ENCODE results near the gene SMIM22. TPM values are rescaled to one million over a fixed set of nuclear protein-coding genes. Genes with fewer than 3 reads are reported as not detected.

SMIM22 gene
- total and polyA plus RNA-seq, 2 of the 8 experiments (the other 6 are each of a cell fraction or from before 2014, with no cell fraction given) = not detected

- Histone ChIP-seq H2BK5ac (ENCODE audit: low read depth, low read length) (no peak overlapping the region), H3K56ac (replicated peaks; ENCODE audit: insufficient read length, low read depth, low read length) (no peak overlapping the region), H2BK15ac (ENCODE audit: low read length) (no peak overlapping the region), H3K9me3 (ENCODE audit: insufficient read depth in 2 of 2, low read depth in 1 of 2, low read length in 1 of 2) (no peaks in the 10 kb centered on the region), H4K8ac (ENCODE audit: extremely low read depth, insufficient read depth, low read length) (no peak overlapping the region), H4K5ac (ENCODE audit: insufficient read length, low read depth, low read length) (no peak overlapping the region), H3K4ac (replicated peaks; ENCODE audit: insufficient read length, low read depth, low read length) (no peak overlapping the region), H3K27ac (ENCODE audit: low read depth, low read length) (no peak overlapping the region), H2AK5ac (ENCODE audit: low read depth, low read length) (no peak overlapping the region; the same call in 1 of the 2 replicates), H3K27me3 (replicated peaks in 1 of 4; ENCODE audit: control insufficient read depth in 3 of 4, extremely low read depth in 1 of 4, insufficient read depth in 3 of 4, low read length in 3 of 4) (no peaks in the 10 kb centered on the region; a peak in 1 of 7 replicates), H4K91ac (replicated peaks; ENCODE audit: insufficient read length, low read length) (no peak overlapping the region), H3K23me2 (ENCODE audit: low read depth, low read length) (no peaks in the 10 kb centered on the region), H3K18ac (ENCODE audit: extremely low read depth, low read length) (no peak overlapping the region), H3K4me3 (ENCODE audit: extremely low read depth in 1 of 4, insufficient read depth in 2 of 4, low read depth in 3 of 4, low read length in 4 of 4) (no peak overlapping the region), H3K4me1 (replicated peaks in 1 of 4; ENCODE audit: control insufficient read depth in 3 of 4, insufficient read depth in 4 of 4, low read length in 3 of 4) (peaks cover 0 to 13% (median 4%) of the 10 kb centered on the region in 4 experiments; a peak in 5 of 7 replicates), H2BK120ac (replicated peaks; ENCODE audit: low read depth, low read length) (no peak overlapping the region), H2AFZ (ENCODE audit: low read length) (no peak overlapping the region), H3K23ac (ENCODE audit: insufficient read length) (no peak overlapping the region), H3K79me1 (ENCODE audit: low read depth, low read length) (no peaks in the 10 kb centered on the region), H3K14ac (ENCODE audit: insufficient read length) (no peak overlapping the region), H3K36me3 (ENCODE audit: control insufficient read depth in 2 of 4, insufficient read depth in 4 of 4, low read length in 3 of 4) (no peaks in the 10 kb centered on the region), H3K79me2 (ENCODE audit: control insufficient read depth in 1 of 2, insufficient read depth in 2 of 2, low read length in 2 of 2) (no peaks in the 10 kb centered on the region), H3K4me2 (ENCODE audit: insufficient read depth in 1 of 2, low read depth in 2 of 2, low read length in 2 of 2) (no peak overlapping the region), H3K9ac (replicated peaks in 1 of 4; ENCODE audit: extremely low read depth in 1 of 4, low read depth in 3 of 4, low read length in 3 of 4) (no peak overlapping the region), H2BK12ac (ENCODE audit: low read depth, low read length) (0 out of 2 replicates have a peak overlapping the region, but pooled peaks have one; percentile 29), H2BK20ac (ENCODE audit: low read length) (no peak overlapping the region), H4K20me1 (replicated peaks in 1 of 2; ENCODE audit: control insufficient read depth in 1 of 2, insufficient read depth in 2 of 2, low read length in 2 of 2) (no peaks in the 10 kb centered on the region)
- ChIA-PET CTCF (ENCODE audit: partially characterized antibody) (interaction anchor here (0.7 kb wide), 1 partner anchor 205 kb away, joined by 3 read pairs; no protein-coding TSS in a partner anchor), POLR2A (ENCODE audit: partially characterized antibody) (interaction anchor here (4.7 kb wide), 1 partner anchor 11 kb away, joined by 21 read pairs; the partner anchor contains the start of gene ROGDI)
- no peak for DNase-seq (ENCODE audit: low read depth in 1 of 2, low spot score in 2 of 2)
- no peak for FAIRE-seq
- 91% methylated on average over 10 of the region's 10 CpGs; no CpG with 5 or more reads in 1 of the 2 experiments for WGBS, 2 experiments (ENCODE audit: extremely low coverage in 1 of 2, insufficient coverage in 1 of 2, insufficient read length in 1 of 2, insufficient replicate concordance in 2 of 2, low coverage in 1 of 2, low lambda C conversion rate in 2 of 2, missing lambda C conversion rate in 1 of 2)
- TF ChIP-seq SAP30 (IDR thresholded peaks at IDR 0.05; ENCODE audit: insufficient read depth, insufficient replicate concordance, low read length) (no peak), JUND (IDR thresholded peaks at IDR 0.05; ENCODE audit: low read length) (no peak), NRF1 (IDR thresholded peaks at IDR 0.05; ENCODE audit: low read depth, low read length) (no peak), ATF3 (IDR thresholded peaks at IDR 0.05; ENCODE audit: insufficient read depth, low read depth, low read length) (no peak), CBX5 (IDR thresholded peaks at IDR 0.05; ENCODE audit: low read depth, low read length) (no peak), E2F6 (IDR thresholded peaks at IDR 0.05) (no peak), NANOG (IDR thresholded peaks at IDR 0.05; ENCODE audit: insufficient read depth, low read depth, low read length, poor library complexity, severe bottlenecking) (no peak)
Observed at GRCh38 chr16:4790871-4791270, 4.3 kb upstream of the SMIM22 start.

All from H1 (cell line).